K562 (cell line): ENCODE data around the gene HK2. TPM values are rescaled to one million over a fixed set of nuclear protein-coding genes. Genes with fewer than 3 reads are reported as not detected.
A peak's percentile ranks its signal among the peaks of the same experiment; 100 is the strongest.

Experiments
- ARID4B ChIP-seq: sonication (generic); formaldehyde crosslinking; IDR thresholded peaks from 2 replicates; pipeline ENCODE4 v1.8.0; 2022; ENCODE audit warnings: mild to moderate bottlenecking, missing genetic modification reagents
- ATF7 ChIP-seq: fragments of 450-650 bp; IDR thresholded peaks from 2 replicates; pipeline ENCODE4 v1.7.1; 2014; ENCODE audit warnings: mild to moderate bottlenecking, moderate library complexity
- CREB1 ChIP-seq, 2 experiments: sonication (generic) in 1 of 2; formaldehyde crosslinking in 1 of 2; IDR thresholded peaks; 2 replicates each; pipeline versions ENCODE4 v1.6.1 to v1.8.0; 2012 to 2022; ENCODE audit warnings: inconsistent platforms in 1 of 2, mild to moderate bottlenecking in 1 of 2, missing genetic modification reagents in 1 of 2, moderate library complexity in 1 of 2
- CXXC5 ChIP-seq: fragments of 250-450 bp; sonication (Bioruptor Pico); IDR thresholded peaks from 2 replicates; pipeline ENCODE4 v1.8.0; 2022; ENCODE audit warnings: inconsistent platforms, mild to moderate bottlenecking, moderate library complexity
- E2F4 ChIP-seq: sonication (generic); formaldehyde crosslinking; IDR thresholded peaks from 2 replicates; pipeline ENCODE4 v1.8.0; 2022; ENCODE audit warnings: mild to moderate bottlenecking, low read depth, missing genetic modification reagents
- JUND ChIP-seq, 2 experiments: IDR thresholded peaks; 2 replicates in 1 of 2; 3 replicates in 1 of 2; pipeline ENCODE4 v1.6.1; 2011; ENCODE audit warnings: borderline replicate concordance in 2 of 2, low read depth in 2 of 2, low read length in 2 of 2, improper control_type of control experiment in 1 of 2, missing biosample characterization in 1 of 2, missing genetic modification characterization in 1 of 2, missing genetic modification reagents in 1 of 2
- MNT ChIP-seq, 2 experiments: fragments of 450-650 bp; conservative IDR thresholded peaks; 2 replicates each; pipeline ENCODE4 v1.6.1; 2017; ENCODE audit warnings: mild to moderate bottlenecking in 2 of 2, moderate library complexity in 2 of 2
- RBBP5 ChIP-seq: fragments of 200-600 bp; sonication (generic); IDR thresholded peaks from 2 replicates; pipeline ENCODE4 v1.6.1; 2012; ENCODE audit warnings: borderline replicate concordance, mild to moderate bottlenecking, low read length, control low read depth, inconsistent platforms; ENCODE audit not compliant: insufficient read depth, poor library complexity, severe bottlenecking
- SAFB2 ChIP-seq: fragments of 200-400 bp; formaldehyde crosslinking; IDR thresholded peaks from 2 replicates; pipeline ENCODE4 v1.6.1; 2018; ENCODE audit warnings: borderline replicate concordance, low read length, low read depth, moderate library complexity; ENCODE audit not compliant: severe bottlenecking
- SUPT5H ChIP-seq: fragments of 450-650 bp; IDR thresholded peaks from 2 replicates; pipeline ENCODE4 v1.6.1; 2016
- XRCC5 ChIP-seq: fragments of 200-400 bp; formaldehyde crosslinking; IDR thresholded peaks from 2 replicates; pipeline ENCODE4 v1.6.1; 2017; ENCODE audit warnings: low read depth, mild to moderate bottlenecking, low read length
- ZBTB33 ChIP-seq: sonication (generic); formaldehyde crosslinking; IDR thresholded peaks from 2 replicates; pipeline ENCODE4 v1.8.1; 2023; ENCODE audit warnings: mild to moderate bottlenecking, missing genetic modification reagents
- ZNF175 ChIP-seq: fragments of 200-800 bp; sonication (Bioruptor generic); IDR thresholded peaks from 2 replicates; pipeline ENCODE4 v1.6.1; 2016; ENCODE audit warnings: low read depth, mild to moderate bottlenecking, missing genetic modification characterization, missing compliant biosample characterization
- ZNF232 ChIP-seq: sonication (generic); formaldehyde crosslinking; IDR thresholded peaks from 2 replicates; pipeline ENCODE4 v1.8.0; 2022; ENCODE audit warnings: mild to moderate bottlenecking, missing genetic modification reagents
- ZNF316 ChIP-seq: fragments of 450-650 bp; IDR thresholded peaks from 2 replicates; pipeline ENCODE4 v1.6.1; 2016
- polyA plus RNA-seq, 8 experiments: library from polyadenylated mRNA; depleted of rRNA in 4 of 8; stranded (reverse) in 5 of 8; unstranded in 3 of 8; fragments of >200 nt; fragmentation: Nextera tagmentation in 2 of 8; fragmentation: Illumina TruSeq in 1 of 8; extraction: Ambion mirVana in 2 of 8; extraction: Trizol in 1 of 8; gene quantifications; 2 replicates each; pipeline versions ENCODE4 v1.2.1 to v1.2.3, GENCODE V29; 2011 to 2014; ENCODE audit warnings: inconsistent platforms in 1 of 8, missing spikeins in 1 of 8
- total RNA-seq, 7 experiments: library from RNA; depleted of rRNA in 6 of 7; stranded (reverse); fragments of >200 nt in 6 of 7; fragmentation: Illumina TruSeq in 2 of 7; extraction: Trizol in 2 of 7; gene quantifications; 2 replicates each; pipeline versions ENCODE4 v1.2.1 to v1.2.3, GENCODE V29; 2011 to 2021; ENCODE audit warnings: low replicate concordance in 1 of 7

HK2 gene
- total and polyA plus RNA-seq, 9 of the 15 experiments (the other 6 are each of a cell fraction or from before 2014, with no cell fraction given), result 4.7 to 56.0 (median 19.9) TPM

- peak; percentile 98 to 99 for TF ChIP-seq MNT (conservative IDR thresholded peaks at IDR 0.05)
- peak; percentile 70; the same call in 1 of the 2 replicates for TF ChIP-seq ARID4B (CRISPR knock-in tag)
- no peak for TF ChIP-seq ZNF316
- TF ChIP-seq ATF7, result peak; percentile 63
- peak; percentile 65; the same call in 1 of the 2 replicates for TF ChIP-seq E2F4 (CRISPR knock-in tag)
- TF ChIP-seq RBBP5, result peak; percentile 65
- TF ChIP-seq ZNF232 (CRISPR knock-in tag), result peak; percentile 72; the same call in 1 of the 2 replicates
- TF ChIP-seq CREB1 (IDR thresholded peaks at IDR 0.05), result peak; percentile 31; the same call in 1 of the 2 replicates
- TF ChIP-seq CREB1 (CRISPR knock-in tag; IDR thresholded peaks at IDR 0.05), result no peak
- TF ChIP-seq SUPT5H, result peak; percentile 60
- no peak for TF ChIP-seq XRCC5
- TF ChIP-seq CXXC5 (CRISPR knock-in tag), result peak; percentile 76
- no peak for TF ChIP-seq ZBTB33 (CRISPR knock-in tag)
- 0 out of 2 replicates have a peak, but pooled peaks have one; percentile 13 for TF ChIP-seq JUND (IDR thresholded peaks at IDR 0.05; ENCODE audit: borderline replicate concordance, low read depth, low read length)
- no peak for TF ChIP-seq JUND (tag; IDR thresholded peaks at IDR 0.05; ENCODE audit: borderline replicate concordance, low read depth, low read length)
- no peak for TF ChIP-seq ZNF175 (CRISPR knock-in tag)
- no peak for TF ChIP-seq SAFB2
Observed at GRCh38 chr2:74834792-74835755, 1.1 kb downstream of the HK2 start (continued).
